Measurements from ENCODE around the gene SDC3. TPM values are rescaled to one million over a fixed set of nuclear protein-coding genes. Genes with fewer than 3 reads are reported as not detected.

SDC3 gene
- total and polyA plus RNA-seq, 2 donors (not counting 1 experiment from before 2014, with no cell fraction given) = 0.30 to 4.6 TPM

DNA sequence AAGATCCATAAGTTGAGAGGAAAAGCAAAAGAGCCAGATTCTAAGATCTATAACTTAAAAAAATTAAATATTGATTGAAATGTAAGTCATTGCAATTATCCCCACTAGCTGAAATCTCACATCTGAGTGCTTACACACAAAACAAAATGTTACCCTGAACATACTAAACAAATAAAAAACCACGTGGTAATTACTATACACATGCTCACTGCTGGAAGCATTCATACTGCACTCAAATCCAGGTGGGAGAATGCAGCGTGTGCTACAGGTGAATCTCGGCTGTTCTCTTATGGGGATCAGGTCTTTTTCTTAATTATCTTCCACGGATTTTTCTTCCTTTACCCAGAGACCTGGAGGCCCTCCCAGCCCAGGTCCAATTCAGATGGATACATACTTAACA lies 74.3 kb downstream of the SDC3 start:
- Histone ChIP-seq H4K20me1 (ENCODE audit: control insufficient read depth, insufficient read depth, low read length, poor library complexity, severe bottlenecking) (no peaks in the 10 kb centered on the region), H3K79me2 (ENCODE audit: control insufficient read depth, insufficient read depth, low read length) (no peaks in the 10 kb centered on the region), H3K27me3 (replicated peaks in 1 of 4; ENCODE audit: control extremely low read depth in 1 of 4, control insufficient read depth in 3 of 4, insufficient read depth in 4 of 4, low read length in 3 of 4) (peaks cover 0 to 14% (median 6%) of the 10 kb centered on the region in 4 experiments), H3K9me3 (ENCODE audit: control extremely low read depth in 1 of 3, control insufficient read depth in 2 of 3, insufficient read depth in 1 of 3, low read length in 2 of 3) (peaks cover 0 to 3% (median 0%) of the 10 kb centered on the region in 3 donors), H3K9ac (ENCODE audit: low read length) (no peak overlapping the region), H3K4me2 (replicated peaks; ENCODE audit: low read depth, low read length, poor library complexity, severe bottlenecking) (no peak overlapping the region), H2AFZ (ENCODE audit: insufficient read depth, low read depth, low read length, poor library complexity, severe bottlenecking) (no peak overlapping the region), H3K27ac (ENCODE audit: low read length in 2 of 2) (no peak overlapping the region), H3K4me3 (ENCODE audit: control extremely low read depth in 1 of 5, extremely low read depth in 1 of 5, insufficient read depth in 1 of 5, low read depth in 2 of 5, low read length in 4 of 5) (no peak overlapping the region), H3K4me1 (ENCODE audit: control insufficient read depth in 2 of 2, insufficient read depth in 2 of 2, low read length in 2 of 2) (no peaks in the 10 kb centered on the region), H3K36me3 (replicated peaks in 1 of 2; ENCODE audit: control extremely low read depth in 1 of 2, control insufficient read depth in 1 of 2, extremely low read depth in 1 of 2, insufficient read depth in 2 of 2, low read length in 1 of 2) (no peaks in the 10 kb centered on the region)
- Mint-ChIP-seq H3K9me3 (ENCODE audit: insufficient read depth) (peaks cover under 1% of the 10 kb centered on the region), H3K27ac (no peak overlapping the region), H3K4me3 (no peak overlapping the region), H3K4me1 (no peaks in the 10 kb centered on the region), H3K27me3 (peaks cover 42% of the 10 kb centered on the region)
- POLR2A ChIA-PET = no interaction called here
- intact Hi-C loops (cut with micrococcal nuclease) = no loop called here
- DNase-seq (no peak), ATAC-seq (ENCODE audit: low read depth) (no peak)
- WGBS (ENCODE audit: insufficient coverage) = 74% methylated on average over 3 of the region's 4 CpGs
- CTCF ChIA-PET = no interaction called here
- TF ChIP-seq, protein P1, sequence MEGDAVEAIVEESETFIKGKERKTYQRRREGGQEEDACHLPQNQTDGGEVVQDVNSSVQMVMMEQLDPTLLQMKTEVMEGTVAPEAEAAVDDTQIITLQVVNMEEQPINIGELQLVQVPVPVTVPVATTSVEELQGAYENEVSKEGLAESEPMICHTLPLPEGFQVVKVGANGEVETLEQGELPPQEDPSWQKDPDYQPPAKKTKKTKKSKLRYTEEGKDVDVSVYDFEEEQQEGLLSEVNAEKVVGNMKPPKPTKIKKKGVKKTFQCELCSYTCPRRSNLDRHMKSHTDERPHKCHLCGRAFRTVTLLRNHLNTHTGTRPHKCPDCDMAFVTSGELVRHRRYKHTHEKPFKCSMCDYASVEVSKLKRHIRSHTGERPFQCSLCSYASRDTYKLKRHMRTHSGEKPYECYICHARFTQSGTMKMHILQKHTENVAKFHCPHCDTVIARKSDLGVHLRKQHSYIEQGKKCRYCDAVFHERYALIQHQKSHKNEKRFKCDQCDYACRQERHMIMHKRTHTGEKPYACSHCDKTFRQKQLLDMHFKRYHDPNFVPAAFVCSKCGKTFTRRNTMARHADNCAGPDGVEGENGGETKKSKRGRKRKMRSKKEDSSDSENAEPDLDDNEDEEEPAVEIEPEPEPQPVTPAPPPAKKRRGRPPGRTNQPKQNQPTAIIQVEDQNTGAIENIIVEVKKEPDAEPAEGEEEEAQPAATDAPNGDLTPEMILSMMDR (IDR thresholded peaks at IDR 0.05) = no peak
- no peak for TF ChIP-seq EZH2 (IDR thresholded peaks at IDR 0.05; ENCODE audit: borderline replicate concordance, insufficient read depth, low read depth, low read length, poor library complexity, severe bottlenecking)

DNA sequence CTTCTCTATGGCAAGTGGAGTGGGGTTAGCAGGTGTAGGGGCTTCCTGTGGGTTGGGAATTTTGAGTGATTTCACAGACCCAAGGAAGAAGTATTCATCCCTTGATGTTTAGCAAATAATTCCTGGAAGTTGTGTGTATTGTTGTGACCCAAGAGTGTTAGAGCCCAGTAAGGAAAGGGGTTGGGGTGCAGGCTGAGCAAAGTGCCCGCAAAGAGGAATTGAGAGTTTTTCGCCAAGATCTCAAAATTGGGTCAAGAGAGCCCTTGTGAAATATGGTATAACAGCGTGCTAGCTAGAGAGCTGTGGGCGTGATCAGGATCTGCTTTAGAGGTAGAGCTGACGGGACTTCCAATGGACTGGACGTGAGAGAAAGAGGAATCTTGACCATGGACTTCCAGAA lies 78.0 kb downstream of the SDC3 start:
- H3K27ac ChIP-seq (ENCODE audit: low read length in 2 of 2) = no peak overlapping the region
- H2AFZ ChIP-seq (ENCODE audit: insufficient read depth, low read depth, low read length, poor library complexity, severe bottlenecking) = no peak overlapping the region
- H3K9ac ChIP-seq (ENCODE audit: low read length) = no peak overlapping the region
- H3K4me2 ChIP-seq (replicated peaks; ENCODE audit: low read depth, low read length, poor library complexity, severe bottlenecking) = no peak overlapping the region
- Mint-ChIP-seq H3K27ac (no peak overlapping the region), H3K27me3 (peaks cover 42% of the 10 kb centered on the region), H3K4me1 (no peaks in the 10 kb centered on the region), H3K9me3 (ENCODE audit: insufficient read depth) (no peaks in the 10 kb centered on the region), H3K4me3 (no peak overlapping the region)
- H3K36me3 ChIP-seq (replicated peaks in 1 of 2; ENCODE audit: control extremely low read depth in 1 of 2, control insufficient read depth in 1 of 2, extremely low read depth in 1 of 2, insufficient read depth in 2 of 2, low read length in 1 of 2) = no peaks in the 10 kb centered on the region
- TF ChIP-seq, protein P1 (IDR thresholded peaks at IDR 0.05) = no peak
- TF ChIP-seq EZH2 (IDR thresholded peaks at IDR 0.05; ENCODE audit: borderline replicate concordance, insufficient read depth, low read depth, low read length, poor library complexity, severe bottlenecking) = no peak
- WGBS (ENCODE audit: insufficient coverage) = 71% methylated on average over 4 of the region's 6 CpGs
- DNase-seq (no peak), ATAC-seq (ENCODE audit: low read depth) (no peak)
- no peaks in the 10 kb centered on the region for H3K4me1 ChIP-seq (ENCODE audit: control insufficient read depth in 2 of 2, insufficient read depth in 2 of 2, low read length in 2 of 2)
- H3K79me2 ChIP-seq (ENCODE audit: control insufficient read depth, insufficient read depth, low read length) = no peaks in the 10 kb centered on the region
- intact Hi-C loops (cut with micrococcal nuclease) = no loop called here
- CTCF ChIA-PET = interaction anchor here (0.7 kb wide), 2 partner anchors 469 to 832 kb away, joined by 4 to 5 read pairs; no protein-coding TSS in a partner anchor
- POLR2A ChIA-PET = no interaction called here
- H4K20me1 ChIP-seq (ENCODE audit: control insufficient read depth, insufficient read depth, low read length, poor library complexity, severe bottlenecking) = no peaks in the 10 kb centered on the region
- H3K9me3 ChIP-seq (ENCODE audit: control extremely low read depth in 1 of 3, control insufficient read depth in 2 of 3, insufficient read depth in 1 of 3, low read length in 2 of 3) = peaks cover 0 to 6% (median 0%) of the 10 kb centered on the region in 3 donors
- H3K27me3 ChIP-seq (replicated peaks in 1 of 4; ENCODE audit: control extremely low read depth in 1 of 4, control insufficient read depth in 3 of 4, insufficient read depth in 4 of 4, low read length in 3 of 4) = peaks cover 0 to 17% (median 13%) of the 10 kb centered on the region in 4 experiments
- no peak overlapping the region for H3K4me3 ChIP-seq (ENCODE audit: control extremely low read depth in 1 of 5, extremely low read depth in 1 of 5, insufficient read depth in 1 of 5, low read depth in 2 of 5, low read length in 4 of 5)

All from B cell (primary cell).